H54 (cell line): ENCODE data around the gene TRIM44.

Experiments used
- DNase-seq: peaks from one replicate; pipeline ENCODE4 v3.0.0; 2011; ENCODE audit warnings: low spot score, mixed read lengths; ENCODE audit not compliant: insufficient read length
- FAIRE-seq: peaks from 3 replicates; lab custom pipeline; 2011; peaks lifted over from hg19 to GRCh38; lab: Jason Lieb, UNC
- POLR2A ChIP-seq: IDR thresholded peaks from 2 replicates; pipeline ENCODE4 v1.6.1; 2011; ENCODE audit warnings: low read depth, mild to moderate bottlenecking, low read length

TRIM44 gene

GRCh38 chr11:35725885-35726284 lies 63.3 kb downstream of the TRIM44 start:
- FAIRE-seq, result peak; percentile 93
- peak; percentile 26 for DNase-seq
- no peak for TF ChIP-seq POLR2A

GRCh38 chr11:35727140-35727539 lies 64.6 kb downstream of the TRIM44 start:
- DNase-seq (no peak), FAIRE-seq (no peak)
- TF ChIP-seq POLR2A, result no peak

- FAIRE-seq (no peak), DNase-seq (no peak)
- no peak for TF ChIP-seq POLR2A
Observed at GRCh38 chr11:35730254-35730653, 67.7 kb downstream of the TRIM44 start.

- no peak for DNase-seq
- FAIRE-seq, result no peak
- no peak for TF ChIP-seq POLR2A
Observed at GRCh38 chr11:35734669-35735410, 72.3 kb downstream of the TRIM44 start.

- TF ChIP-seq POLR2A, result no peak
- DNase-seq, result no peak
- no peak for FAIRE-seq
Observed at GRCh38 chr11:35735411-35735810, 72.8 kb downstream of the TRIM44 start.

GRCh38 chr11:35735903-35736302 lies 73.3 kb downstream of the TRIM44 start:
- peak; percentile 6 for FAIRE-seq
- no peak for TF ChIP-seq POLR2A
- DNase-seq, result no peak

- no peak for FAIRE-seq
Observed at GRCh38 chr11:35736952-35737351, 74.4 kb downstream of the TRIM44 start.

GRCh38 chr11:35740061-35740799 lies 77.7 kb downstream of the TRIM44 start:
- no peak for TF ChIP-seq POLR2A
- DNase-seq (no peak), FAIRE-seq (no peak)

More at GRCh38 chr11:35736952-35737351, 74.4 kb downstream of the TRIM44 start:
- DNase-seq, result no peak
- TF ChIP-seq POLR2A, result no peak

- DNase-seq, result no peak
- FAIRE-seq, result no peak
- no peak for TF ChIP-seq POLR2A
Observed at GRCh38 chr11:35742707-35743454, 80.3 kb downstream of the TRIM44 start.

- TF ChIP-seq POLR2A, result no peak
- no peak for DNase-seq
- no peak for FAIRE-seq
Observed at GRCh38 chr11:35746356-35747153, 84.0 kb downstream of the TRIM44 start.

GRCh38 chr11:35747668-35748067 lies 85.1 kb downstream of the TRIM44 start:
- no peak for FAIRE-seq
- no peak for DNase-seq
- no peak for TF ChIP-seq POLR2A

- FAIRE-seq, result no peak
- DNase-seq, result no peak
- no peak for TF ChIP-seq POLR2A
Observed at GRCh38 chr11:35748644-35749043, 86.1 kb downstream of the TRIM44 start.

GRCh38 chr11:35750315-35750714 lies 87.7 kb downstream of the TRIM44 start:
- no peak for DNase-seq
- no peak for TF ChIP-seq POLR2A

More at GRCh38 chr11:35750315-35750714, 87.7 kb downstream of the TRIM44 start:
- FAIRE-seq, result no peak
